GM20000 (cell line): ENCODE measurements around the gene SDCCAG8.
A peak's percentile ranks its signal among the peaks of the same experiment; 100 is the strongest.

ENCODE experiments used
- DNase-seq: peaks from one replicate; pipeline ENCODE4 v3.0.0; 2012; ENCODE audit warnings: low spot score
- CTCF ChIP-seq: IDR thresholded peaks from 2 replicates; pipeline ENCODE4 v1.5.1; 2012; ENCODE audit warnings: mild to moderate bottlenecking, control low read depth; ENCODE audit errors: extremely low read depth, missing control alignments

SDCCAG8 gene

GRCh38 chr1:243349128-243349527 is 93.3 kb downstream of the SDCCAG8 start:
- DNase-seq: no peak
- no peak for TF ChIP-seq CTCF

GRCh38 chr1:243351337-243351736 is 95.5 kb downstream of the SDCCAG8 start:
- no peak for DNase-seq
- TF ChIP-seq CTCF: no peak

- peak; percentile 10 for DNase-seq
- no peak for TF ChIP-seq CTCF
These were observed 98.8 kb downstream of the SDCCAG8 start for GRCh38 chr1:243354511-243355153.

GRCh38 chr1:243363832-243364231 is 108.0 kb downstream of the SDCCAG8 start:
- TF ChIP-seq CTCF: no peak
- DNase-seq: no peak

- no peak for TF ChIP-seq CTCF
- no peak for DNase-seq
These were observed 108.5 kb downstream of the SDCCAG8 start for GRCh38 chr1:243364330-243364729.

- no peak for DNase-seq
These were observed 109.0 kb downstream of the SDCCAG8 start for GRCh38 chr1:243364866-243365265.

GRCh38 chr1:243367314-243367713 is 111.5 kb downstream of the SDCCAG8 start:
- DNase-seq: no peak
- no peak for TF ChIP-seq CTCF

More at GRCh38 chr1:243364866-243365265, 109.0 kb downstream of the SDCCAG8 start:
- TF ChIP-seq CTCF: no peak
